Measurements from ENCODE around the gene CLN3. TPM values are rescaled to one million over a fixed set of nuclear protein-coding genes. Genes with fewer than 3 reads are reported as not detected.

The CLN3 gene
- polyA plus RNA-seq, 1 donor from 2014 or later, result 32.2 TPM

DNA sequence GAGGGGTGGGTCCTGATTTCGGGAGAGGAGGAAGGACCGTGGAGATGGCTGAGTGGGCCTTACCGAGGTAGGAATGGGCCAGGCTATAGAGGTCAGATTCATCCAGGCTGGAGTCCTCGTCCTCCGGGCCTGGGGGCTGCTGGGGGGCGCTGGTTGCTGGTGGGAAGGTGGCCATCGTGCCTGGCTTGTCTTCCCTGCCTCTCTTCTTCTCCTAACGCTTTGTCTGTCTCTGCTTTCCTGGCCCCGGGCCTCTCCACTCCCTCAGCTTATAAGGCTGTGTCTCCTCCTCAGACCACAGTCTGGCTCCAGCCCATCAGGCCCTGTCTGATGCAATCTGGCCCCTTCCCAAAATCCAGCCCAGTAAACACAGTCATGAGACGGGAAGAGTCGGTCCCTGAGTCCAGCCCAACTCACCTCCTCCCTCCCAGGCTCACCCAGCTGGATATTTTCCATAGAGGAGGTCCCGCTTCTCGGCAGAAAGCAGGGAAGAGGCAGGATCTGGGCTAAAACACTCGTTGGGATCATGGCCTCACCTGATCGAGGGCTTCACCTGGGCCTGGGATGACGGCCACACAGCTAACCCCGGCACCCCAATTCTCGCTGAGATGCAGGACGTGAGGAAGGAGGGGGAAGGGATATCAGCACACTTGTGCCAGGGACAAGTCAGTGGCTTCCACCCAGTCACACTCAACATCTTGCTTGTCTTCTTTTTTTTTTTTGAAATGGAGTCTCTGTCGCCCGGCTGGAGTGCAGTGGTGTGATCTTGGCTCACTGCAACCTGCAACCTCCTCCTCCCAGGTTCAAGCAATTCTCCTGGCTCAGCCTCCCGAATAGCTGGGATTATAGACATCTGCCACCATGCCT is 47.1 kb upstream of the CLN3 start, which contains the start of gene NUPR1:
NUPR1 (minus strand) TSS at position 242 of the 864 bp plus-strand sequence; CDS start at position 175, 67 bp downstream.
- H4K20me1 ChIP-seq (ENCODE audit: insufficient read depth), result no peaks in the 10 kb centered on the region
- TF ChIP-seq, protein P1, sequence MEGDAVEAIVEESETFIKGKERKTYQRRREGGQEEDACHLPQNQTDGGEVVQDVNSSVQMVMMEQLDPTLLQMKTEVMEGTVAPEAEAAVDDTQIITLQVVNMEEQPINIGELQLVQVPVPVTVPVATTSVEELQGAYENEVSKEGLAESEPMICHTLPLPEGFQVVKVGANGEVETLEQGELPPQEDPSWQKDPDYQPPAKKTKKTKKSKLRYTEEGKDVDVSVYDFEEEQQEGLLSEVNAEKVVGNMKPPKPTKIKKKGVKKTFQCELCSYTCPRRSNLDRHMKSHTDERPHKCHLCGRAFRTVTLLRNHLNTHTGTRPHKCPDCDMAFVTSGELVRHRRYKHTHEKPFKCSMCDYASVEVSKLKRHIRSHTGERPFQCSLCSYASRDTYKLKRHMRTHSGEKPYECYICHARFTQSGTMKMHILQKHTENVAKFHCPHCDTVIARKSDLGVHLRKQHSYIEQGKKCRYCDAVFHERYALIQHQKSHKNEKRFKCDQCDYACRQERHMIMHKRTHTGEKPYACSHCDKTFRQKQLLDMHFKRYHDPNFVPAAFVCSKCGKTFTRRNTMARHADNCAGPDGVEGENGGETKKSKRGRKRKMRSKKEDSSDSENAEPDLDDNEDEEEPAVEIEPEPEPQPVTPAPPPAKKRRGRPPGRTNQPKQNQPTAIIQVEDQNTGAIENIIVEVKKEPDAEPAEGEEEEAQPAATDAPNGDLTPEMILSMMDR (IDR thresholded peaks at IDR 0.05; ENCODE audit: poor library complexity, severe bottlenecking), result no peak
- no peaks in the 10 kb centered on the region for H3K36me3 ChIP-seq (ENCODE audit: insufficient read depth, low read length)
- H3K9ac ChIP-seq (ENCODE audit: low read length), result no peak within 1 kb of the TSS
- no peak within 1 kb of the TSS for H3K4me3 ChIP-seq (ENCODE audit: low read length)
- H3K27me3 ChIP-seq (ENCODE audit: insufficient read depth, low read depth, low read length), result no peaks in the 10 kb centered on the region
- no peaks in the 10 kb centered on the region for H3K79me2 ChIP-seq (replicated peaks; ENCODE audit: insufficient read depth, low read length)
- H2AFZ ChIP-seq (ENCODE audit: low read depth, low read length), result no peak within 1 kb of the TSS
- no peaks in the 10 kb centered on the region for H3F3A ChIP-seq (ENCODE audit: insufficient read depth, low read length, poor library complexity, severe bottlenecking)
- no peaks in the 10 kb centered on the region for H3K9me3 ChIP-seq (ENCODE audit: low read length)
- no peak within 1 kb of the TSS for H3K4me2 ChIP-seq (ENCODE audit: low read length)
- no peak within 1 kb of the TSS for H3K27ac ChIP-seq (ENCODE audit: low read length)
- H3K9me2 ChIP-seq (ENCODE audit: insufficient read depth, low read length), result no peaks in the 10 kb centered on the region

DNA sequence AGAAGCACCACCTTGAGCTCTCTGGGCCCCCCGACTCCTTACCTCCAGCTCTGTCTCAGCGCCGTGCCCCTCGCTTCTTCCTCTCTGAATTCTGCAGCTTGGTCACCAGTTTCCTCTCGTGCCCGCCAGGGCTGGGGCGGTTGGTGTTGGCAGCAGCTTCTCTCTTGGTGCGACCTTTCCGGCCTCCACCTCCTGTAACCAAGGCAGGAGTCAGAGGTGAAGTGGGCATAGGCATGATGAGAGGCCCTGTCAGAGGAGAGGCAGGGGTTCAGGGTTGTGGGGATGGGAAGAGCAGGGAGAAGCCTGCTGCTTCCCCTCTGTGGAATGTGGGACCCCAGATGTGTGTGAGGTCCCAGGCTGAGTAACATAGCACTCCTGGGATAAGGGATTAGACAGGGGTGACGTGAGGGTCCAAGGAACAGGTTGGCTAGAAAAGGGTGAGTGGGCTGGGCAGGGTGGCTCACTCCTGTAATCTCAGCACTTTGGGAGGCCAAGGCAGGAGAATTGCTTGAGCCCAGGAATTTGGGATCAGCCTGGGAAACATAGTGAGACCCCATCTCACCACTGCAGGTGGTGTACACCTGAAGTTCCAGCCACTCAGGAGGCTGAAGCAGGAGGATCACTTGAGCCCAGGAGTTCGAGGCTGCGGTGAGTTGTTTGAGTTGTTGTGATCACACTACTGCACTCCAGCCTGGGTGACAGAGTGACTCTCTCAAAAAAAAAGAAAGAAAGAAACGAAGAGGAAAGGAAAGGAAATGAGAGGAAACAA is 46.3 kb upstream of the CLN3 start:
- Histone ChIP-seq H3K4me3 (ENCODE audit: low read length) (no peak overlapping the region), H3K27me3 (ENCODE audit: insufficient read depth, low read depth, low read length) (no peaks in the 10 kb centered on the region), H3F3A (ENCODE audit: insufficient read depth, low read length, poor library complexity, severe bottlenecking) (no peaks in the 10 kb centered on the region), H4K20me1 (ENCODE audit: insufficient read depth) (no peaks in the 10 kb centered on the region), H3K27ac (ENCODE audit: low read length) (no peak overlapping the region), H3K36me3 (ENCODE audit: insufficient read depth, low read length) (no peaks in the 10 kb centered on the region), H3K79me2 (replicated peaks; ENCODE audit: insufficient read depth, low read length) (no peaks in the 10 kb centered on the region), H3K9me3 (ENCODE audit: low read length) (no peaks in the 10 kb centered on the region), H2AFZ (ENCODE audit: low read depth, low read length) (no peak overlapping the region), H3K9me2 (ENCODE audit: insufficient read depth, low read length) (no peaks in the 10 kb centered on the region), H3K4me2 (ENCODE audit: low read length) (no peak overlapping the region), H3K9ac (ENCODE audit: low read length) (no peak overlapping the region)
- TF ChIP-seq RAD21 (conservative IDR thresholded peaks at IDR 0.05) (no peak), MXI1 (conservative IDR thresholded peaks at IDR 0.05; ENCODE audit: poor library complexity, severe bottlenecking) (no peak), REST (IDR thresholded peaks at IDR 0.05; ENCODE audit: borderline replicate concordance) (no peak), EZH2 (IDR thresholded peaks at IDR 0.05; ENCODE audit: borderline replicate concordance, insufficient read depth, low read length, poor library complexity, severe bottlenecking) (no peak), EP300 (conservative IDR thresholded peaks at IDR 0.05; ENCODE audit: poor library complexity, severe bottlenecking) (no peak), TAF1 (IDR thresholded peaks at IDR 0.05; ENCODE audit: low read depth) (no peak), POLR2AphosphoS5 (IDR thresholded peaks at IDR 0.05) (no peak)
- TF ChIP-seq, protein P1 (IDR thresholded peaks at IDR 0.05; ENCODE audit: poor library complexity, severe bottlenecking), result no peak
